HepG2 (cell line): ENCODE results near the gene SOX12. TPM values are rescaled to one million over a fixed set of nuclear protein-coding genes. Genes with fewer than 3 reads are reported as not detected.

Experiments used
- ARNT ChIP-seq: fragments of 450-650 bp; IDR thresholded peaks from 2 replicates; pipeline ENCODE4 v1.6.1; 2017
- HMGA1 ChIP-seq: sonication (generic); formaldehyde crosslinking; conservative IDR thresholded peaks from 2 replicates; pipeline ENCODE4 v1.4.0; 2020; ENCODE audit warnings: missing genetic modification reagents
- HNRNPH1 ChIP-seq: fragments of 200-400 bp; formaldehyde crosslinking; optimal IDR thresholded peaks from 2 replicates; pipeline ENCODE3; 2017; ENCODE audit warnings: mild to moderate bottlenecking, low read depth, low read length
- LCORL ChIP-seq, 2 experiments: fragments of 450-650 bp in 1 of 2; sonication (generic) in 1 of 2; formaldehyde crosslinking in 1 of 2; IDR thresholded peaks; 2 replicates each; pipeline versions ENCODE4 v1.5.0 to v1.6.1; 2017 to 2020; ENCODE audit warnings: antibody characterized with exemption in 1 of 2, missing genetic modification reagents in 1 of 2
- MAFG ChIP-seq: sonication (generic); formaldehyde crosslinking; IDR thresholded peaks from 2 replicates; pipeline ENCODE4 v1.5.1; 2020; ENCODE audit warnings: mild to moderate bottlenecking, missing genetic modification reagents
- MTA1 ChIP-seq: sonication (generic); formaldehyde crosslinking; IDR thresholded peaks from 2 replicates; pipeline ENCODE4 v1.4.0; 2020; ENCODE audit warnings: missing genetic modification reagents, mild to moderate bottlenecking, borderline replicate concordance
- NFYB ChIP-seq: sonication (generic); formaldehyde crosslinking; IDR thresholded peaks from 2 replicates; pipeline ENCODE4 v1.4.0; 2020; ENCODE audit warnings: missing genetic modification reagents
- NRL ChIP-seq: sonication (generic); formaldehyde crosslinking; IDR thresholded peaks from 2 replicates; pipeline ENCODE4 v1.5.0; 2020; ENCODE audit warnings: missing genetic modification reagents, mild to moderate bottlenecking, moderate library complexity, borderline replicate concordance
- RCOR2 ChIP-seq: IDR thresholded peaks from 2 replicates; pipeline ENCODE4 v1.6.1; 2016; ENCODE audit warnings: missing biosample characterization, missing genetic modification reagents
- SMAD3 ChIP-seq: sonication (generic); formaldehyde crosslinking; IDR thresholded peaks from 2 replicates; pipeline ENCODE4 v1.4.0; 2020; ENCODE audit warnings: missing genetic modification reagents
- SP1 ChIP-seq, 2 experiments: fragments of 450-650 bp in 1 of 2; sonication (generic) in 1 of 2; formaldehyde crosslinking in 1 of 2; IDR thresholded peaks; 2 replicates each; pipeline versions ENCODE4 v1.4.0 to v1.6.1; 2016 to 2020; ENCODE audit warnings: missing genetic modification reagents in 1 of 2
- SRF ChIP-seq: IDR thresholded peaks from 2 replicates; pipeline ENCODE4 v1.6.1; 2011; ENCODE audit warnings: mild to moderate bottlenecking, low read depth, low read length, moderate library complexity
- STAG1 ChIP-seq: sonication (generic); formaldehyde crosslinking; IDR thresholded peaks from 2 replicates; pipeline ENCODE4 v1.4.0; 2020; ENCODE audit warnings: missing genetic modification reagents
- TBX3 ChIP-seq: fragments of 450-650 bp; IDR thresholded peaks from 2 replicates; pipeline ENCODE4 v1.6.1; 2017; ENCODE audit warnings: antibody characterized with exemption, mild to moderate bottlenecking, inconsistent platforms, borderline replicate concordance
- TGIF2 ChIP-seq: IDR thresholded peaks from 2 replicates; pipeline ENCODE4 v1.6.1; 2016; ENCODE audit warnings: control low read depth, missing compliant biosample characterization
- ZFX ChIP-seq: sonication (generic); formaldehyde crosslinking; IDR thresholded peaks from 2 replicates; pipeline ENCODE4 v1.4.0; 2020; ENCODE audit warnings: mild to moderate bottlenecking, low read depth, missing genetic modification reagents, moderate library complexity
- ZNF12 ChIP-seq: sonication (generic); formaldehyde crosslinking; IDR thresholded peaks from 2 replicates; pipeline ENCODE4 v1.5.0; 2020; ENCODE audit warnings: missing genetic modification reagents
- ZNF343 ChIP-seq: sonication (generic); formaldehyde crosslinking; IDR thresholded peaks from 2 replicates; pipeline ENCODE4 v1.4.0; 2020; ENCODE audit warnings: mild to moderate bottlenecking, missing genetic modification reagents
- ZNF543 ChIP-seq: sonication (generic); formaldehyde crosslinking; IDR thresholded peaks from 2 replicates; pipeline ENCODE4 v1.4.0; 2020; ENCODE audit warnings: mild to moderate bottlenecking, missing genetic modification reagents
- ZNF589 ChIP-seq: sonication (generic); formaldehyde crosslinking; conservative IDR thresholded peaks from 2 replicates; pipeline ENCODE4 v1.8.0; 2022; ENCODE audit warnings: mild to moderate bottlenecking, moderate library complexity, missing genetic modification reagents
- ZNF605 ChIP-seq: sonication (generic); formaldehyde crosslinking; IDR thresholded peaks from 2 replicates; pipeline ENCODE4 v1.8.0; 2022; ENCODE audit warnings: mild to moderate bottlenecking, missing genetic modification reagents
- ZNF672 ChIP-seq: sonication (generic); formaldehyde crosslinking; IDR thresholded peaks from 2 replicates; pipeline ENCODE4 v1.8.1; 2022; ENCODE audit warnings: missing genetic modification reagents
- ZNF841 ChIP-seq: sonication (generic); formaldehyde crosslinking; IDR thresholded peaks from 2 replicates; pipeline ENCODE4 v1.8.1; 2023; ENCODE audit warnings: missing genetic modification reagents, borderline replicate concordance
- polyA plus RNA-seq, 8 experiments: library from polyadenylated mRNA; depleted of rRNA in 3 of 8; stranded (reverse) in 7 of 8; unstranded in 1 of 8; fragments of >200 nt; fragmentation: Illumina TruSeq in 4 of 8; extraction: Trizol in 4 of 8; gene quantifications; 2 replicates each; pipeline versions ENCODE4 v1.2.1 to v1.2.3, GENCODE V29; 2011 to 2016; ENCODE audit warnings: low read depth in 4 of 8, missing spikeins in 1 of 8, mixed read lengths in 1 of 8; ENCODE audit not compliant: insufficient read depth in 1 of 8
- total RNA-seq, 5 experiments: library from RNA; depleted of rRNA; stranded (reverse); fragments of >200 nt; fragmentation: Illumina TruSeq; extraction: Trizol; gene quantifications; 2 replicates each; pipeline ENCODE4 v1.2.3, GENCODE V29; 2016; ENCODE audit warnings: low read depth in 1 of 5
- TF ChIP-seq, protein P1 (sequence below): sonication (generic); formaldehyde crosslinking; IDR thresholded peaks from 2 replicates; pipeline ENCODE4 v1.4.0; 2020; ENCODE audit warnings: mild to moderate bottlenecking, missing genetic modification reagents, borderline replicate concordance
- TF ChIP-seq, protein P2 (sequence below): sonication (generic); formaldehyde crosslinking; IDR thresholded peaks from 2 replicates; pipeline ENCODE4 v1.4.0; 2020; ENCODE audit warnings: missing genetic modification reagents
- TF ChIP-seq, protein P3 (sequence below): sonication (generic); formaldehyde crosslinking; IDR thresholded peaks from 2 replicates; pipeline ENCODE4 v1.4.0; 2020; ENCODE audit warnings: mild to moderate bottlenecking, low read depth, missing genetic modification reagents

The SOX12 gene
- total and polyA plus RNA-seq, 2 of the 13 experiments (the other 11 are each of a cell fraction or from before 2014, with no cell fraction given) = 10.0 to 18.7 TPM

DNA sequence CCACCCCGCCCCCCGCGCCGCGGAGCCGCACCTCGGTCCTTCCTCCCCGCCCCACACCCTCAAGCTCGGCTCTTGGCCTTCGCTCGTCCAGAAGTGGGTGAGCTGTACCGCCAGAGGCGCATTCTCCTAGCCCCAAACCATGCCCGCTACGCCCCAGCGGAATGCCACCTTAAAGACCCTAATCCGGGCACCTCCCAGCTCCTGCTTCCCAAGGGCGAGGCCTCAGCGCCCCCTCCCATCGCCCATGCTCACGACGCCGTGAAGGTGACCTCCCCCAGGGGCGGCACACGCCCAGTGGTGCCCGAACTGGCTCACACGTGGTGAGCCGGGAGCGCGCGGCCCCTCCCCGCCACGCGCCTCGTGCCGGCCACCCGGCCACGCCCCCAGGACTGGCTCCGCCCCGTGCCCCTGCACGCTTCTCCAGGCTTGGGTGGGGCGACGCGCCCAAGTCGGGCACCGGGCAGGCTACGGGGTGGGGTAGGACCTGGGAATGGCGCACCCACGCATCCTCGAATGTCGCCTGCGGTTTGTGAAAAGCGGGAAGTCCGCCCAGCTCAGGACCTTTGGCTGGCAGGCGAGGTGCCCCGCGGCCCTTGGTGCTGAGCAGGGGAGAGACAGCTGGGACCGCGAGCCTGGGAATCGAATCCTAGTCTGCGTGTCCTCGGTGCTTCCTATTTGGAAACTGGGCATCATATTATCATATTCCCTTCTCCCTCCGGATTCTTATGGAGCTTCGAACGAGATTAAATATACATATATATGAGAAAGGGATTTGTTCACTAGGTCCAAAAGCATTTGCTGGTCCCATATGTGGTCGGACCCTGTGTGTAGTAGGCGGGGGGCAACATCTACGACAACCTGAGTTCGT lies 941 bp upstream of the SOX12 start (continued):
- TF ChIP-seq, protein P1, sequence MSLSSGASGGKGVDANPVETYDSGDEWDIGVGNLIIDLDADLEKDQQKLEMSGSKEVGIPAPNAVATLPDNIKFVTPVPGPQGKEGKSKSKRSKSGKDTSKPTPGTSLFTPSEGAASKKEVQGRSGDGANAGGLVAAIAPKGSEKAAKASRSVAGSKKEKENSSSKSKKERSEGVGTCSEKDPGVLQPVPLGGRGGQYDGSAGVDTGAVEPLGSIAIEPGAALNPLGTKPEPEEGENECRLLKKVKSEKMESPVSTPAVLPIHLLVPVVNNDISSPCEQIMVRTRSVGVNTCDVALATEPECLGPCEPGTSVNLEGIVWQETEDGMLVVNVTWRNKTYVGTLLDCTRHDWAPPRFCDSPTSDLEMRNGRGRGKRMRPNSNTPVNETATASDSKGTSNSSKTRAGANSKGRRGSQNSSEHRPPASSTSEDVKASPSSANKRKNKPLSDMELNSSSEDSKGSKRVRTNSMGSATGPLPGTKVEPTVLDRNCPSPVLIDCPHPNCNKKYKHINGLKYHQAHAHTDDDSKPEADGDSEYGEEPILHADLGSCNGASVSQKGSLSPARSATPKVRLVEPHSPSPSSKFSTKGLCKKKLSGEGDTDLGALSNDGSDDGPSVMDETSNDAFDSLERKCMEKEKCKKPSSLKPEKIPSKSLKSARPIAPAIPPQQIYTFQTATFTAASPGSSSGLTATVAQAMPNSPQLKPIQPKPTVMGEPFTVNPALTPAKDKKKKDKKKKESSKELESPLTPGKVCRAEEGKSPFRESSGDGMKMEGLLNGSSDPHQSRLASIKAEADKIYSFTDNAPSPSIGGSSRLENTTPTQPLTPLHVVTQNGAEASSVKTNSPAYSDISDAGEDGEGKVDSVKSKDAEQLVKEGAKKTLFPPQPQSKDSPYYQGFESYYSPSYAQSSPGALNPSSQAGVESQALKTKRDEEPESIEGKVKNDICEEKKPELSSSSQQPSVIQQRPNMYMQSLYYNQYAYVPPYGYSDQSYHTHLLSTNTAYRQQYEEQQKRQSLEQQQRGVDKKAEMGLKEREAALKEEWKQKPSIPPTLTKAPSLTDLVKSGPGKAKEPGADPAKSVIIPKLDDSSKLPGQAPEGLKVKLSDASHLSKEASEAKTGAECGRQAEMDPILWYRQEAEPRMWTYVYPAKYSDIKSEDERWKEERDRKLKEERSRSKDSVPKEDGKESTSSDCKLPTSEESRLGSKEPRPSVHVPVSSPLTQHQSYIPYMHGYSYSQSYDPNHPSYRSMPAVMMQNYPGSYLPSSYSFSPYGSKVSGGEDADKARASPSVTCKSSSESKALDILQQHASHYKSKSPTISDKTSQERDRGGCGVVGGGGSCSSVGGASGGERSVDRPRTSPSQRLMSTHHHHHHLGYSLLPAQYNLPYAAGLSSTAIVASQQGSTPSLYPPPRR (CRISPR knock-in tag) = peak; percentile 91
- TF ChIP-seq LCORL (IDR thresholded peaks at IDR 0.05) (no peak), LCORL (CRISPR knock-in tag; IDR thresholded peaks at IDR 0.05) (peak; percentile 97), STAG1 (peak; percentile 37), RCOR2 (peak; percentile 24; the same call in 1 of the 2 replicates), SMAD3 (peak; percentile 87), MTA1 (CRISPR knock-in tag) (peak; percentile 99), ZNF589 (CRISPR knock-in tag) (peak; percentile 99), ZNF605 (CRISPR knock-in tag) (peak; percentile 98), TGIF2 (CRISPR knock-in tag) (peak; percentile 96), ZNF672 (peak; percentile 96; the same call in 1 of the 2 replicates), TBX3 (peak; percentile 80), ZNF841 (peak; percentile 93; the same call in 1 of the 2 replicates), NRL (peak; percentile 95), MAFG (CRISPR knock-in tag) (no peak), ZNF343 (CRISPR knock-in tag) (peak; percentile 100), ARNT (no peak), ZNF543 (peak; percentile 96), HMGA1 (no peak), ZFX (CRISPR knock-in tag) (peak; percentile 95), SP1 (IDR thresholded peaks at IDR 0.05) (no peak), SP1 (CRISPR knock-in tag; IDR thresholded peaks at IDR 0.05) (peak; percentile 99), HNRNPH1 (no peak), NFYB (CRISPR knock-in tag) (peak; percentile 51), ZNF12 (CRISPR knock-in tag) (peak; percentile 82), SRF (no peak)
- TF ChIP-seq, protein P2, sequence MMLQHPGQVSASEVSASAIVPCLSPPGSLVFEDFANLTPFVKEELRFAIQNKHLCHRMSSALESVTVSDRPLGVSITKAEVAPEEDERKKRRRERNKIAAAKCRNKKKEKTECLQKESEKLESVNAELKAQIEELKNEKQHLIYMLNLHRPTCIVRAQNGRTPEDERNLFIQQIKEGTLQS (CRISPR knock-in tag) = peak; percentile 79
- TF ChIP-seq, protein P3, sequence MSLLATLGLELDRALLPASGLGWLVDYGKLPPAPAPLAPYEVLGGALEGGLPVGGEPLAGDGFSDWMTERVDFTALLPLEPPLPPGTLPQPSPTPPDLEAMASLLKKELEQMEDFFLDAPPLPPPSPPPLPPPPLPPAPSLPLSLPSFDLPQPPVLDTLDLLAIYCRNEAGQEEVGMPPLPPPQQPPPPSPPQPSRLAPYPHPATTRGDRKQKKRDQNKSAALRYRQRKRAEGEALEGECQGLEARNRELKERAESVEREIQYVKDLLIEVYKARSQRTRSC = peak; percentile 63; the same call in 1 of the 2 replicates
